ENCODE measurements around the gene CST9. TPM values are rescaled to one million over a fixed set of nuclear protein-coding genes. Genes with fewer than 3 reads are reported as not detected.
A peak's percentile ranks its signal among the peaks of the same experiment; 100 is the strongest.
"Not testable (repeated sequence)": the region's sequence is repeated elsewhere in the genome, so short reads cannot be mapped to it uniquely, and the experiment has no call there.

The CST9 gene
- total RNA-seq, 1 donor from 2014 or later, result not detected

DNA sequence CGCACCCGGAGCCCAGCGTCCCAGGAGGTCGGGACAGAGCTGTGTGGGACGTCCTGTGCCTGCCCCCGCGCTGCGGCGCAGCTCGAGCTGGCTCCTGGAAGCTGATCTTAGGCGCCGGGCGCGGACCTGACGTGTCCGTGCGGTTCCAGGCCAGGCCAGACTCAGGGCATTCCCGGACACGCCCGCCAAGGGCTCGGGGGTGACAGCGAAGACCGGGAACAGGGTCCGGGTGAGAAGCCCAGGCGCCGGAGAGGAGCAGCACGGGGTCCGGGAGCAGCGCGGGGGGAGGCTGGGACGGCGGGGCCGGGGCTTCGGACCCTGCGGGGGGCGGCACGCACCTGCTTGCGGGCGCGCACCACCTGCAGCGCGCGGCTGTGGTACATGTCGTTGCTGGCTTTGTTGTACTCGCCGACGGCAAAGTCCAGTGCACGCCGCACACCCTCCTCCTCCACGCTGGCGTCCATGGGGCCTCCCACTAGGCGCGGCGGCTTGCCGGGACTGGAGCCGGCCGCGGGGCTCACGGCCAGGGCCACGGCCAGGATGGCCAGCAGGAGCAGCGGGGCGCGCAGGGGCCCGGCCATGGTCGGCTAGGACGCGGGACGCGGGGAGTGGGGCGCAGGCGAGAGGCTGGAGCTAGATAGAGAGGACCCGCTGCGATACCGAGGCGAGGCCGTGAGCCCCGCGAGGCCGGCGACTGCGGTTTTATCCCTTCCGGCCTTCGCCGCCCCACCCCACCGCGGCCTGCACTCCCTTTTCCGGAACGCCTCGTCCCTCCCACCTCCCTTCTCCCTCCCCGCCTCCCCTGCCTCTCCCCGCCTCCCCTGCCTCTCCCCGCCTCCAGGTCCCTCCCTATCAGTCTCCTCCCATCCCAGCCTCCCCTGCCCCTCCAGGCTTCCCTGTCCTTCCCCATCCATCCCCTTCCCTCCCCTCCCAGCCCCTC is 31.8 kb upstream of the CST9 start, which contains the start of gene CST3:
TSS of gene CST3 (minus strand) at position 674 of the 940 bp plus-strand sequence. CDS start at position 581, 93 bp downstream.
- peak within 1 kb of the TSS; percentile 93 for H3K4me3 ChIP-seq
- DNase-seq (peak; percentile 94), ATAC-seq (peak; percentile 93 to 96)
- intact Hi-C loops (cut with DNase I), result no loop called here
- H3K36me3 ChIP-seq, result peaks cover 24% of the 10 kb centered on the region
- TF ChIP-seq, protein P1, sequence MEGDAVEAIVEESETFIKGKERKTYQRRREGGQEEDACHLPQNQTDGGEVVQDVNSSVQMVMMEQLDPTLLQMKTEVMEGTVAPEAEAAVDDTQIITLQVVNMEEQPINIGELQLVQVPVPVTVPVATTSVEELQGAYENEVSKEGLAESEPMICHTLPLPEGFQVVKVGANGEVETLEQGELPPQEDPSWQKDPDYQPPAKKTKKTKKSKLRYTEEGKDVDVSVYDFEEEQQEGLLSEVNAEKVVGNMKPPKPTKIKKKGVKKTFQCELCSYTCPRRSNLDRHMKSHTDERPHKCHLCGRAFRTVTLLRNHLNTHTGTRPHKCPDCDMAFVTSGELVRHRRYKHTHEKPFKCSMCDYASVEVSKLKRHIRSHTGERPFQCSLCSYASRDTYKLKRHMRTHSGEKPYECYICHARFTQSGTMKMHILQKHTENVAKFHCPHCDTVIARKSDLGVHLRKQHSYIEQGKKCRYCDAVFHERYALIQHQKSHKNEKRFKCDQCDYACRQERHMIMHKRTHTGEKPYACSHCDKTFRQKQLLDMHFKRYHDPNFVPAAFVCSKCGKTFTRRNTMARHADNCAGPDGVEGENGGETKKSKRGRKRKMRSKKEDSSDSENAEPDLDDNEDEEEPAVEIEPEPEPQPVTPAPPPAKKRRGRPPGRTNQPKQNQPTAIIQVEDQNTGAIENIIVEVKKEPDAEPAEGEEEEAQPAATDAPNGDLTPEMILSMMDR (IDR thresholded peaks at IDR 0.05), result no peak
- no peaks in the 10 kb centered on the region for H3K27me3 ChIP-seq (ENCODE audit: low read depth)
- no peaks in the 10 kb centered on the region for H3K9me3 ChIP-seq
- H3K27ac ChIP-seq, result peak within 1 kb of the TSS; percentile 98
- H3K4me1 ChIP-seq, result peaks cover 36% of the 10 kb centered on the region

DNA sequence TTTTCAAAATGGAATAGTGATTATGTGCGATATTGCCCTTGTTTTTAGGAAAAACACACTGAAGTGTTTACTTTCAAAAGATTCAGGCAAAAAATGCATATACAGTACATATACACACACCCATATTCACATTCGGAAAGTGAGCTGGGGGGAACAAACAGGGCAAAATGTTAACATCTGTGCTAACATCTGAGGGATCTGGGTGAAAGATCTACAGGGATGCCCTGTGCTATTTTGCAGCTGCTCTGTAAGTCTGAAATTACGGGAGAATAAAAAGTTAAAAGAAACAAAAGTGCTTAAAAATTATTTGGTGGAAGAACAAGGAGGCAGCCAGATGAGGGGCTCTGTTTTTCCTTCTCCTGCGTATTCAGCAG is 31.2 kb upstream of the CST9 start:
- Histone ChIP-seq H3K27ac (peak overlapping the region; percentile 98), H3K4me1 (peaks cover 29% of the 10 kb centered on the region), H3K9me3 (no peaks in the 10 kb centered on the region), H3K27me3 (ENCODE audit: low read depth) (no peaks in the 10 kb centered on the region), H3K36me3 (peaks cover 29% of the 10 kb centered on the region), H3K4me3 (peak overlapping the region; percentile 93)
- ATAC-seq (no peak), DNase-seq (no peak)
- TF ChIP-seq, protein P1 (IDR thresholded peaks at IDR 0.05), result no peak
- intact Hi-C loops (cut with DNase I), result no loop called here

DNA sequence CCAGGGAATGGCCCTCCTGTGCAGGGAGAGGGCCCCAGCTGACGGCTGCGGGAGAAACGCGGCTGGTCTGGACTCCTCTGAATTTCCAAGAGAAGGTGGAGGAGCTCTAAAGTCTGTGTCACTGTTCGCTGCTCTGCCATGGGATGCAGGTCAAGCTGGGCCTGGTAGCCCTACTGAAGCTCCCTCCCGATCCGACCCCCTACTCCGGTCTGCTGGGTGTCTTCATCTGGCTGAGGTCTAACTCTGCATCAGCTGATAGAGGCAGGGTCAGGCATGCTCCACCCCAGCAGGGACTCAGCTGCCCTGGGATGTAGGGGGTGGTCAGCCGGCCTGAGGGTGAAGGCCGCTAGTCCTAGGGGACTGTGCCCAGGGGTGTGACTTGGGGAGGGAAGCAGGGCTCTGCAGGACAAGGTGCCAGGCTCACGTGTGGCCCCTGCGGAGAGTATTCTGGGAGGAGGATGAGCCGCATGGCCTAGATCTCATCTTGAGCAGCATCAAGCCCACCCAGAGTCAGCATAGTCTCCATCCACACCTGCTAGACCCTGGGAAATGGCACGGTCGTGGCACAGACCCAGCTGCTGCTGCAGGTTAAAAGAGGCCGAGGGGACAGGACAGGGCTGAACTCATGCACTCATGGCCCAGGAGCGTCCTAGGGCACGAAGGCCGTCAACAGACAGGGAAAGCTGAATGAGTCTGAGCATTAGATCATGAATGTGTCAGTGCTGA is 30.6 kb upstream of the CST9 start:
- Histone ChIP-seq H3K9me3 (no peaks in the 10 kb centered on the region), H3K4me1 (peaks cover 26% of the 10 kb centered on the region), H3K27ac (peak overlapping the region; percentile 98), H3K27me3 (ENCODE audit: low read depth) (no peaks in the 10 kb centered on the region), H3K36me3 (peaks cover 32% of the 10 kb centered on the region), H3K4me3 (peak overlapping the region; percentile 93)
- intact Hi-C loops (cut with DNase I), result no loop called here
- ATAC-seq (no peak), DNase-seq (no peak)
- TF ChIP-seq, protein P1 (IDR thresholded peaks at IDR 0.05), result no peak

- Histone ChIP-seq H3K4me1 (peaks cover 22% of the 10 kb centered on the region), H3K4me3 (peak overlapping the region; percentile 93), H3K36me3 (peaks cover 32% of the 10 kb centered on the region)
- H3K27me3 ChIP-seq (ENCODE audit: low read depth); DNase-seq; ATAC-seq; H3K27ac ChIP-seq; intact Hi-C loops (cut with DNase I); H3K9me3 ChIP-seq: not testable (repeated sequence)
Measured at GRCh38 chr20:23635768-23636090, 30.0 kb upstream of the CST9 start.

GRCh38 chr20:23634985-23635767 is 29.5 kb upstream of the CST9 start:
- Histone ChIP-seq H3K27ac (no peak overlapping the region), H3K4me1 (peaks cover 22% of the 10 kb centered on the region), H3K9me3 (no peaks in the 10 kb centered on the region), H3K4me3 (peak overlapping the region; percentile 8), H3K36me3 (peaks cover 32% of the 10 kb centered on the region), H3K27me3 (ENCODE audit: low read depth) (no peaks in the 10 kb centered on the region)
- intact Hi-C loops (cut with DNase I), result no loop called here
- TF ChIP-seq, protein P1 (IDR thresholded peaks at IDR 0.05), result no peak
- no peak for ATAC-seq
- no peak for DNase-seq

All from lower lobe of right lung (tissue), 2 donors.